ENCODE results near the gene KMT2E.

The KMT2E gene

DNA sequence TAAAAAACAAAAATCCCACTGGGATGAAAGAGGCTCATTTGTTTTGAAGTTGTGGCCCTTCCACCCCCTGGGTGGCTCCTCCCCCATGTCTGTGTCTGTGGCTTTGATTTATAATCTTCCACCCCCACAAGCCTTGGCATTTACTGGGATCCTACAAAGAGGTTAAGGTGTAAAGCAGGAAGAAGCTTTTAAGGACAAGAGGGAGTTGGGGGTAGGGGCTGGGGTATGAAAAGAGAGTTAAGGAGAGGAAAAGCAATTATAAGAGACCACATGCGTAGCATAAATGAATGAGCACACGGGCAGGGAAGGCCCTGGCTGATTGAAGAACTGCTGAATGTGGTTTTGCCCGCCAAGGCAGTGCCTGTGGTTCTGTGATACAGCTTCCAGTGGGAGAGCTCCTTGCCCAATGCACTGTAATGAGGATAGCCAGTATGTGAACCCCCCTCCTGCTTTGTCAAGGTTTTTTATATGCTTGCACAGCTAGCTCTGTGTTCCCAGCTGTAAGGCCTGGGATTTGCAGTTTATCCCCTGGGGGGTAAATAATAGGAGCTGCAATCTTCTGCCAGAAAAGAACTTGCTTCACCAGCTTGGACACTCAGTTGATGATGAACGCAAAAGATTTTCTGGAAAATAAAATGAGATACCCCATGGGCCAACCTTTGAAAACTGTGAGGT, 34.7 kb upstream of the KMT2E start:
- DNase-seq (ENCODE audit: extremely low read depth, low read depth), result no peak
- TF ChIP-seq, protein P1, sequence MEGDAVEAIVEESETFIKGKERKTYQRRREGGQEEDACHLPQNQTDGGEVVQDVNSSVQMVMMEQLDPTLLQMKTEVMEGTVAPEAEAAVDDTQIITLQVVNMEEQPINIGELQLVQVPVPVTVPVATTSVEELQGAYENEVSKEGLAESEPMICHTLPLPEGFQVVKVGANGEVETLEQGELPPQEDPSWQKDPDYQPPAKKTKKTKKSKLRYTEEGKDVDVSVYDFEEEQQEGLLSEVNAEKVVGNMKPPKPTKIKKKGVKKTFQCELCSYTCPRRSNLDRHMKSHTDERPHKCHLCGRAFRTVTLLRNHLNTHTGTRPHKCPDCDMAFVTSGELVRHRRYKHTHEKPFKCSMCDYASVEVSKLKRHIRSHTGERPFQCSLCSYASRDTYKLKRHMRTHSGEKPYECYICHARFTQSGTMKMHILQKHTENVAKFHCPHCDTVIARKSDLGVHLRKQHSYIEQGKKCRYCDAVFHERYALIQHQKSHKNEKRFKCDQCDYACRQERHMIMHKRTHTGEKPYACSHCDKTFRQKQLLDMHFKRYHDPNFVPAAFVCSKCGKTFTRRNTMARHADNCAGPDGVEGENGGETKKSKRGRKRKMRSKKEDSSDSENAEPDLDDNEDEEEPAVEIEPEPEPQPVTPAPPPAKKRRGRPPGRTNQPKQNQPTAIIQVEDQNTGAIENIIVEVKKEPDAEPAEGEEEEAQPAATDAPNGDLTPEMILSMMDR (IDR thresholded peaks at IDR 0.05; ENCODE audit: low read depth, low read length), result no peak

DNA sequence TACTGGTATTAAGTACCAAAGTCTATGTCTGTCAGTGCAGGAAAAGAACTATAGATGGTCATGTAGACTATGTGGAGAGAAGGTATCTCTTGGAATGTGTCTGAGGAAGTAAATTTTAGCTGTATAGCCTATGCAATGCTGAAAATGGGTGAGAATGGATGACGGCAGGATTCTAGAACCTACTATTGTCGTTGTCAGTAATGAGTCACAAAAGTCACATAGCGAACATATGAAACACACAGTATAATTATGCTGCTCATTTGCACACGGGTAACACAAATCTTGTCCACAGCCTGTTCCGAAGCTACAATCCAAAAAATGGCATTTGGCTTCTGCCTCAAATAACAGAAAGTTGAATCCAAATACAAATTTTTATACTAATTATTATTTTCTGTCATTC, 33.6 kb upstream of the KMT2E start:
- DNase-seq (ENCODE audit: extremely low read depth, low read depth), result no peak
- TF ChIP-seq, protein P1 (IDR thresholded peaks at IDR 0.05; ENCODE audit: low read depth, low read length), result no peak

DNA sequence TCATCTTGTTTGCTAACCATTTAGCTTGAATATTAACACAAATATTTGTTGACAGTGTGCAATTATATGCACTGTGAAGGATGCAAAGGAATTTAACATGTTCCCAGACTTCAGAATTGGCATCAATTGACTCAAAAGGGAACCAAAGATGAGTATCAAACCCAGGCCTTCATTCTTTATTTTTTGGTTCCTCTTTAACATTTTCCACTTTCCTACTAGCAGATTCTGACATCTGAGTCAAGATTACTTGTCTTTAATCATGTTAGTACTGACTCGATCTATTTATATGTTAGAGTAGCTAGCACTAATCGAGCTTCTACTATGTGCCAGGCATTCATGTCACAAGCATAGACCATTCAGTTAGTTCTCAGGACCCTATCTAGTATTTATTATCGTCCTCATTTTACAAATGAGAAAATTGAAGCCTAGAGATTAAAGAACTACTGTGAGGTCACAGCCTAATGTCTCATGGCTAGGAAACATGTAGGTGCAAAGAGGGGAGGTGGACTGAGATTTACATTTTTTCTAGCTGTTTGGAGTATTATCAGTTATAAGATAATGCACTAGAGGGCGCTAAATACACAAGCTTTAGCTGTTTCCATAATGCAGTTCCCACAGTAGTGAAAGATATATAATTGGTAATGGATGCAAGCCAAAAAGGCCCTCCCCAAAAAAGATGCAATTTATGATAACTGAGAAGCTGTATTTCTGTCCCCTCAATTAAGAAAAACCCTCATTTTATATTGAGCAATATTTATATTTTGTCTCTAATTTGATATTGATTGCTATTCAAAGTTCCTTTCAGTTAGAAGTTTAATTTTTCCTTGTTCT, 32.9 kb upstream of the KMT2E start:
- TF ChIP-seq, protein P1 (IDR thresholded peaks at IDR 0.05; ENCODE audit: low read depth, low read length), result peak; percentile 51
- no peak for DNase-seq (ENCODE audit: extremely low read depth, low read depth)

DNA sequence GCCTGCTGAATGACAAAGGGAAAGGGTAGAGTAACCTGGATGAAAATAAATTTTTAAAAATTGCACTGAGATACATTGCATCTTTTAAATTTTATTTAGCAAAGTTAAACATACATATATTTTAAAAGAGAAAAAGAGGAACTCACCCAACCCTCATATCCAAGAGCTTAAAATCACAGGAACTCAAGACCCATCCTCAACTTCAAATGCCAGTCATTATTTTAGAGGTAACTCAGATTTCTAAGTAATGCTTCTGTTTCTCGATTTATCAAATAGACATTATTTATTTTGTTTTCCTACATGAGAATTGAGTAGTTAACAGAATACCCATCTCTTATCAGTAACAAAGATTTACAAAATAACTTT, 32.4 kb upstream of the KMT2E start:
- TF ChIP-seq, protein P1 (IDR thresholded peaks at IDR 0.05; ENCODE audit: low read depth, low read length), result no peak
- DNase-seq (ENCODE audit: extremely low read depth, low read depth), result no peak

DNA sequence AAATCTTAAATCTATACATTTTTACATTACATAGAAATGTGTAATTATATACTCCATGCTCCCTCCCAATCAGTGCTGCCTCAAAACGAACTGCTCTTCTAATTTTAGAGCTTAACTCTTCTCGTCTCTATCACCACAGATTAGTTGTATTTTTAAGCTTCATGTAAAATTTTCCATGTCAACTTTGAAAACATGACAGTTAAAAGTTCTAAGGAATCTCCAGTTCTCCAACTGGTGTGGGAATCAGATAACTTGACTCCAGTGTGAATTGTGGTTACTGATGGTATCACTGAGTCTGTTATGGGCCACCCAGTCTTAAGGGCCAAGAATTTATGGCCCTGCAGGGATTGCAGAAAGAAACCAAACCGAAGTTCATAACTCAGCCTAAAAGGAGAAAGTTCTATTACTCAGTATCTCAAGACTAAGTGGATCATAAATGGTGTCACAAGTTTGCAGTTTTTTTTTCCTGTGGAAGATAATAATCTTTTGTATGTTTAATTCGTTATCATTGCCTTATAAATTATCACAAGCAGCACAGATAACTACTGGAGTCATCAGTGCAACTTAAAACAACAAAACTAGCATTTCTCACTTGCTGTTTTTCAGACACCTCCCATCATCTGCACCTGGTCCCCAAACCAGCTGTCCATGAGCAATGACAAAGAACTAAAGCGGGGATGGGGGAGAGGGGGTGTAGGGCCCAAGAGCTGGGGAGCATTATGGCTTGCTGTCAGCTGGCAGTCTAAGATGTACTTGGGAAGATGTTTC, 31.5 kb upstream of the KMT2E start:
- TF ChIP-seq, protein P1 (IDR thresholded peaks at IDR 0.05; ENCODE audit: low read depth, low read length), result no peak
- DNase-seq (ENCODE audit: extremely low read depth, low read depth), result no peak

DNA sequence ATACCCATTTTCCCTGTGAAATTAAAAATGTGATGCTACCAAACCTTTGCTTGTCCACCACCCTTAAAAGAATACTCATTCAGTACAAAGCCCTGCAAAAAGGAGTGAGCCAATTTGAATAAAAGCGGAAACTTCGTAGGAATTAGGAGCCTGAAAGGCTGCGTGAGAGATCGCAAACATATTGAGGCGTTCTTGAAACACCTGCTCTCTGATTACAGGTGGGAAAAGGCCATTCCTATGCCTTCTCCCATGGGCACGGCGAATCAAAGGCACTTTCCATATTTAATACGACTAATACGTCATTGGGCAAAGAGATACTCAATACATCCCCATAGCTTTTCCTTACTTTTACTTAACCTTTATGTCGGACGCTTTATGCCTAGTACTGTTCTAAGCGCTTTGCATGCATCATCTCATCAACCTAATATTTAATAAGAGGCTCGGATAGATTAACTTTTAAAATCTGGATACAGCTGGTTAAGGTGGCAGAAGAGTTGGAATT, 30.9 kb upstream of the KMT2E start:
- no peak for DNase-seq (ENCODE audit: extremely low read depth, low read depth)

More for the DNA sequence above, 30.9 kb upstream of the KMT2E start:
- TF ChIP-seq, protein P1 (IDR thresholded peaks at IDR 0.05; ENCODE audit: low read depth, low read length), result no peak
